Aorta (tissue), 5 donors: ENCODE data around the gene CHAF1B. TPM values are rescaled to one million over a fixed set of nuclear protein-coding genes. Genes with fewer than 3 reads are reported as not detected.

Source experiments
- ATAC-seq: fragments of 200-7000 bp; cut with Tn5 transposase; one replicate; pipeline ENCODE4 v1.9.1; 2022; ENCODE audit warnings: moderate library complexity; ENCODE audit not compliant: low FRiP score
- DNase-seq, 2 donors: peaks; one replicate each; pipeline ENCODE4 v3.0.0-alpha.2; 2020
- H3K27ac ChIP-seq, 2 donors: one replicate each; pipeline ENCODE4 v1.5.1; 2013; ENCODE audit warnings: low read length in 2 of 2, mild to moderate bottlenecking in 2 of 2, moderate library complexity in 2 of 2, control low read depth in 1 of 2, inconsistent platforms in 1 of 2, low read depth in 1 of 2
- H3K27me3 ChIP-seq, 2 donors: one replicate each; pipeline ENCODE4 v1.6.1; 2013; ENCODE audit warnings: control low read depth in 1 of 2, low read length in 1 of 2, mild to moderate bottlenecking in 1 of 2, moderate library complexity in 1 of 2; ENCODE audit not compliant: insufficient read depth in 2 of 2, control insufficient read depth in 1 of 2
- H3K36me3 ChIP-seq, 2 donors: one replicate each; pipeline ENCODE4 v1.6.1; 2013; ENCODE audit warnings: control low read depth in 1 of 2, low read length in 1 of 2, mild to moderate bottlenecking in 1 of 2; ENCODE audit not compliant: insufficient read depth in 2 of 2, control insufficient read depth in 1 of 2
- H3K4me1 ChIP-seq, 2 donors: one replicate each; pipeline ENCODE4 v1.6.1; 2013; ENCODE audit warnings: low read length in 2 of 2, control low read depth in 1 of 2, mild to moderate bottlenecking in 1 of 2, moderate library complexity in 1 of 2; ENCODE audit not compliant: insufficient read depth in 2 of 2, control insufficient read depth in 1 of 2
- H3K4me3 ChIP-seq, 2 donors: one replicate each; pipeline ENCODE4 v1.5.1; 2013; ENCODE audit warnings: low read length in 2 of 2, control low read depth in 1 of 2, mild to moderate bottlenecking in 1 of 2
- H3K9me3 ChIP-seq: one replicate; pipeline ENCODE4 v1.6.1; 2013; ENCODE audit warnings: mild to moderate bottlenecking, low read length; ENCODE audit not compliant: control insufficient read depth
- WGBS, 2 donors: extraction: QIAGEN DNeasy Blood & Tissue Kit; methylation state at CpG; one replicate each; pipeline ENCODE4 v1.1.7; 2013; 5-methylcytosine and 5-hydroxymethylcytosine counted together
- intact Hi-C, 2 donors: fragments of 100-400 bp; cut with DNase I; formaldehyde crosslinking; loops; one replicate each; pipeline versions ENCODE4 v1.14.2 to v1.15.0; 2022
- polyA plus RNA-seq, 2 donors: library from polyadenylated mRNA; stranded (reverse); fragments of 200-250 nt; gene quantifications; one replicate each; pipeline ENCODE4 v1.2.3, GENCODE V29; 2013
- total RNA-seq, 2 donors: library from RNA; stranded (reverse); fragmentation: NEBNext Ultra II Directional; extraction: Animal tissue kit (Norgen Biotek cat#: 25700); gene quantifications; one replicate each; pipeline ENCODE4 v1.2.1, GENCODE V29; 2021
- donor health status: healthy with polysubstance abuse.
- donor health status: Bipolar disorder and iron deficiency.
- donor health status: DM: no; HTN: no; CAD: no.
- donor health status: DM: no; HTN: no; CAD: no.
- donor health status: DM: yes; HTN: yes; CAD: no.

Gene CHAF1B
- total and polyA plus RNA-seq, 4 donors: 0.25 to 2.5 (median 1.6) TPM

GRCh38 chr21:36350282-36350910 is 34.8 kb upstream of the CHAF1B start:
- Histone ChIP-seq H3K4me3 (no peak overlapping the region), H3K36me3 (peaks cover 0 to 1% of the 10 kb centered on the region in 2 donors), H3K27me3 (no peaks in the 10 kb centered on the region), H3K4me1 (no peaks in the 10 kb centered on the region), H3K27ac (no peak overlapping the region), H3K9me3 (no peaks in the 10 kb centered on the region)
- intact Hi-C loops: no loop called here
- WGBS, 2 donors: 73 to 74% methylated on average over 11 of the region's 11 CpGs
- no peak for ATAC-seq
- no peak for DNase-seq

- no peak overlapping the region for H3K4me3 ChIP-seq
- 88 to 90% methylated on average over 5 of the region's 5 CpGs for WGBS, 2 donors
- DNase-seq: no peak
- H3K4me1 ChIP-seq: no peaks in the 10 kb centered on the region
- intact Hi-C loops: no loop called here
- no peaks in the 10 kb centered on the region for H3K9me3 ChIP-seq
- no peaks in the 10 kb centered on the region for H3K27me3 ChIP-seq
- H3K27ac ChIP-seq: no peak overlapping the region
- ATAC-seq: no peak
- H3K36me3 ChIP-seq: peaks cover 1 to 6% of the 10 kb centered on the region in 2 donors
Measured at GRCh38 chr21:36354918-36355680, 30.1 kb upstream of the CHAF1B start.

- Histone ChIP-seq H3K4me1 (no peaks in the 10 kb centered on the region), H3K27ac (no peak overlapping the region), H3K36me3 (peaks cover 6 to 10% of the 10 kb centered on the region in 2 donors), H3K4me3 (no peak overlapping the region), H3K27me3 (no peaks in the 10 kb centered on the region), H3K9me3 (no peaks in the 10 kb centered on the region)
- DNase-seq (no peak), ATAC-seq (no peak)
- intact Hi-C loops: no loop called here
- WGBS, 2 donors: 64 to 66% methylated on average over 2 of the region's 2 CpGs
Measured at GRCh38 chr21:36355868-36356267, 29.3 kb upstream of the CHAF1B start.

- H3K4me1 ChIP-seq: no peaks in the 10 kb centered on the region
- intact Hi-C loops: no loop called here
- H3K36me3 ChIP-seq: peaks cover 6 to 16% of the 10 kb centered on the region in 2 donors
- WGBS, 2 donors: 91 to 92% methylated on average over 2 of the region's 2 CpGs
- ATAC-seq: no peak
- no peak overlapping the region for H3K27ac ChIP-seq
- DNase-seq: no peak
- H3K4me3 ChIP-seq: no peak overlapping the region
- no peaks in the 10 kb centered on the region for H3K27me3 ChIP-seq
- no peaks in the 10 kb centered on the region for H3K9me3 ChIP-seq
Measured at GRCh38 chr21:36359185-36359584, 26.0 kb upstream of the CHAF1B start.

GRCh38 chr21:36369064-36369685 is 16.0 kb upstream of the CHAF1B start:
- Histone ChIP-seq H3K36me3 (peaks cover 5 to 11% of the 10 kb centered on the region in 2 donors), H3K4me3 (no peak overlapping the region), H3K27ac (no peak overlapping the region), H3K9me3 (no peaks in the 10 kb centered on the region), H3K4me1 (no peaks in the 10 kb centered on the region), H3K27me3 (no peaks in the 10 kb centered on the region)
- intact Hi-C loops: no loop called here
- ATAC-seq: no peak
- WGBS, 2 donors: 91 to 93% methylated on average over 7 of the region's 7 CpGs
- DNase-seq: no peak

GRCh38 chr21:36375994-36376393 is 9.2 kb upstream of the CHAF1B start:
- no peak overlapping the region for H3K27ac ChIP-seq
- no peaks in the 10 kb centered on the region for H3K27me3 ChIP-seq
- no peaks in the 10 kb centered on the region for H3K4me1 ChIP-seq
- ATAC-seq (no peak), DNase-seq (no peak)
- no peak overlapping the region for H3K4me3 ChIP-seq
- H3K9me3 ChIP-seq: no peaks in the 10 kb centered on the region
- H3K36me3 ChIP-seq: peaks cover 0 to 2% of the 10 kb centered on the region in 2 donors
- intact Hi-C loops: no loop called here

- Histone ChIP-seq H3K27ac (no peak overlapping the region), H3K36me3 (no peaks in the 10 kb centered on the region), H3K4me1 (no peaks in the 10 kb centered on the region), H3K9me3 (no peaks in the 10 kb centered on the region), H3K27me3 (no peaks in the 10 kb centered on the region), H3K4me3 (no peak overlapping the region)
- ATAC-seq (no peak), DNase-seq (no peak)
- intact Hi-C loops: no loop called here
- 47 to 57% methylated on average over 7 of the region's 7 CpGs for WGBS, 2 donors
Measured at GRCh38 chr21:36377391-36377842, 7.8 kb upstream of the CHAF1B start.

GRCh38 chr21:36379251-36379650 is 5.9 kb upstream of the CHAF1B start:
- Histone ChIP-seq H3K4me1 (no peaks in the 10 kb centered on the region), H3K27ac (no peak overlapping the region), H3K27me3 (no peaks in the 10 kb centered on the region), H3K4me3 (no peak overlapping the region), H3K9me3 (no peaks in the 10 kb centered on the region), H3K36me3 (no peaks in the 10 kb centered on the region)
- ATAC-seq (no peak), DNase-seq (no peak)
- intact Hi-C loops: no loop called here
- 93 to 94% methylated on average over 6 of the region's 6 CpGs for WGBS, 2 donors
